Activated CD4-positive, alpha-beta T cell treated with anti-CD3 and anti-CD28 coated beads, Interleukin-2, amount 10 ng/mL, durations not matched to agents 24 days and 14 days (primary cell): ENCODE data around the gene ZNF608. TPM values are rescaled to one million over a fixed set of nuclear protein-coding genes. Genes with fewer than 3 reads are reported as not detected.

Source experiments
- DNase-seq: peaks from one replicate; pipeline ENCODE4 v3.0.0; 2022
- H3K27ac Mint-ChIP-seq: one replicate; pipeline ENCODE4 v1.8.0; 2022; ENCODE audit warnings: mild to moderate bottlenecking, mixed read lengths
- H3K27me3 Mint-ChIP-seq: one replicate; pipeline ENCODE4 v1.8.0; 2022; ENCODE audit warnings: mixed read lengths
- H3K36me3 Mint-ChIP-seq: one replicate; pipeline ENCODE4 v1.8.0; 2022; ENCODE audit warnings: low read depth, mild to moderate bottlenecking, mixed read lengths
- H3K4me1 Mint-ChIP-seq: one replicate; pipeline ENCODE4 v1.8.0; 2021; ENCODE audit warnings: mixed read lengths
- H3K4me3 Mint-ChIP-seq: one replicate; pipeline ENCODE4 v1.8.0; 2022; ENCODE audit warnings: mild to moderate bottlenecking, moderate library complexity, mixed read lengths
- H3K9me3 Mint-ChIP-seq: one replicate; pipeline ENCODE4 v1.8.0; 2021; ENCODE audit warnings: mixed read lengths
- intact Hi-C: fragments of 100-400 bp; cut with micrococcal nuclease; formaldehyde crosslinking; loops from one replicate; pipeline ENCODE4 v1.15.1; 2023
- total RNA-seq: library from RNA; stranded (reverse); gene quantifications from 2 replicates; pipeline ENCODE4 v1.2.3, GENCODE V29; 2022

ZNF608 gene
- total RNA-seq, 1 donor from 2014 or later: not detected

GRCh38 chr5:124704594-124705284 is 41.7 kb downstream of the ZNF608 start:
- no peak for DNase-seq
- intact Hi-C loops: no loop called here
- H3K36me3 Mint-ChIP-seq: no peaks in the 10 kb centered on the region
- H3K4me1 Mint-ChIP-seq: no peaks in the 10 kb centered on the region
- no peak overlapping the region for H3K27ac Mint-ChIP-seq
- H3K9me3 Mint-ChIP-seq: no peaks in the 10 kb centered on the region
- no peak overlapping the region for H3K4me3 Mint-ChIP-seq
- no peaks in the 10 kb centered on the region for H3K27me3 Mint-ChIP-seq

GRCh38 chr5:124703995-124704394 is 42.4 kb downstream of the ZNF608 start:
- intact Hi-C loops: no loop called here
- H3K4me1 Mint-ChIP-seq: no peaks in the 10 kb centered on the region
- no peak for DNase-seq

DNA sequence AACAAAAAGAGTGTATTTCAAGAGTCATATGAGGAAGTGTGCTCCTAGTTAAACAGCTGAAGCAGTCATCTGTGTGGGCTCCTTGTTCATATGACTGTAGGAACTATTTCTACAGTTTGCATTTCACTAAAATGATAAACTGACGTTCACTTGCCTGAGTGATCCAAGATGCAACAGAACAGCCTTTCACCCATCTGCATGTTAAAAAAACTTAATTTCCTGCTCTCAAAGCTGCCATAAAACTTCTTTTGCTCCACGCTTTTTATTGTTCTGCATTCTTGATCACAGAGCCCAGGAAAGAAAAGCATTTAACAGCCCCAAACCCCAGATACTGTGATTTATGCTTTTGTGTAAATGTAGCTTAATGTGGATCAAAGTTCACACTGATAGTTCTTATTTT is 43.9 kb downstream of the ZNF608 start:
- H3K27me3 Mint-ChIP-seq: no peaks in the 10 kb centered on the region
- H3K4me3 Mint-ChIP-seq: no peak overlapping the region
- intact Hi-C loops: no loop called here
- no peak for DNase-seq
- H3K27ac Mint-ChIP-seq: no peak overlapping the region
- no peaks in the 10 kb centered on the region for H3K9me3 Mint-ChIP-seq
- H3K4me1 Mint-ChIP-seq: no peaks in the 10 kb centered on the region
- no peaks in the 10 kb centered on the region for H3K36me3 Mint-ChIP-seq

More at GRCh38 chr5:124703995-124704394, 42.4 kb downstream of the ZNF608 start:
- no peaks in the 10 kb centered on the region for H3K36me3 Mint-ChIP-seq
- H3K27ac Mint-ChIP-seq: no peak overlapping the region
- no peaks in the 10 kb centered on the region for H3K9me3 Mint-ChIP-seq
- no peaks in the 10 kb centered on the region for H3K27me3 Mint-ChIP-seq
- no peak overlapping the region for H3K4me3 Mint-ChIP-seq

GRCh38 chr5:124701873-124702425 is 44.5 kb downstream of the ZNF608 start:
- no peak for DNase-seq
- H3K9me3 Mint-ChIP-seq: no peaks in the 10 kb centered on the region
- H3K27ac Mint-ChIP-seq: no peak overlapping the region
- no peaks in the 10 kb centered on the region for H3K4me1 Mint-ChIP-seq
- no peaks in the 10 kb centered on the region for H3K27me3 Mint-ChIP-seq
- H3K4me3 Mint-ChIP-seq: no peak overlapping the region
- H3K36me3 Mint-ChIP-seq: no peaks in the 10 kb centered on the region
- intact Hi-C loops: no loop called here

- H3K27me3 Mint-ChIP-seq: no peaks in the 10 kb centered on the region
- no peak overlapping the region for H3K27ac Mint-ChIP-seq
- no peak overlapping the region for H3K4me3 Mint-ChIP-seq
- no peaks in the 10 kb centered on the region for H3K4me1 Mint-ChIP-seq
- intact Hi-C loops: no loop called here
- no peaks in the 10 kb centered on the region for H3K36me3 Mint-ChIP-seq
- DNase-seq: no peak
- H3K9me3 Mint-ChIP-seq: no peaks in the 10 kb centered on the region
These were observed 45.4 kb downstream of the ZNF608 start for GRCh38 chr5:124701016-124701415.

DNA sequence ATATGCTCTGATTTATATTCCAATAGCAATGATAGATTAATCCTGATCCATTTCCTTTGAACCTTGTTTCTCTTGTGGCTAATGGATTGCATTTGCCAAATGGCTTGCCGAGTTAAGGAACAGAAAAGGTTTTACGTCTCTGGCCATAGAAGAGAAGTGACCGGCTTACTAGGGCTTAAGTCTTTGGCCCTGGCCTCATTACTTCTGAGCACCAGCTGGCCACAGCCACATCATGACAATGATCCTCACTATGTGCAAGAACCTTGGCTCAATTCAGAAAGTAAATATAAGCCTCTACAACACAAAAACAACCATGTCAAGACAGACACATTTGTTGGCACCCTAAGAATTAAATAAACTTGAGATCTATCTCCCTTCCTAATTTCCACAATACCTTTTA is 46.1 kb downstream of the ZNF608 start:
- no peaks in the 10 kb centered on the region for H3K9me3 Mint-ChIP-seq
- no peak for DNase-seq

DNA sequence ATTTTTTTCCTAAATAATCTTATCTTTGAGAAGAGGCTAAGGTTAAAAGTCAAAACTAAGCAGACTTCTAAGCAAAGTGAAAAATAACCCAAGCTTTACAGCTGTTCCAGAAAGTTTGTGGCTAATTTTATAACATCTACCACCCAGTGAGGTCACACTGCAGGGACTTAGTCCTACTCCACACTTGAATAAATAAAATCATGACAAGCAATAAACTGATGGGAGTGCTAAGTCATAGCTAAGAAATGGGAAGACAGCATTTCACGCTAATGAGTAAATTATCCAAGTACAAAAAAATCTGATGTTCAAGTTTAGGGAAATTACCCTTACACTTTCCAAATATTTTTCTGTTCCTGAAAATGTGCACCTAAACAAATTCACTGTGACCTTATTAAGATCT is 47.7 kb downstream of the ZNF608 start:
- H3K27me3 Mint-ChIP-seq: no peaks in the 10 kb centered on the region
- intact Hi-C loops: no loop called here
- no peaks in the 10 kb centered on the region for H3K36me3 Mint-ChIP-seq
- H3K4me1 Mint-ChIP-seq: no peaks in the 10 kb centered on the region
- H3K9me3 Mint-ChIP-seq: no peaks in the 10 kb centered on the region
- no peak overlapping the region for H3K27ac Mint-ChIP-seq
- DNase-seq: no peak
- H3K4me3 Mint-ChIP-seq: no peak overlapping the region

More for the DNA sequence above, 46.1 kb downstream of the ZNF608 start:
- no peaks in the 10 kb centered on the region for H3K36me3 Mint-ChIP-seq
- intact Hi-C loops: no loop called here
- H3K27ac Mint-ChIP-seq: no peak overlapping the region
- no peak overlapping the region for H3K4me3 Mint-ChIP-seq
- H3K27me3 Mint-ChIP-seq: no peaks in the 10 kb centered on the region
- no peaks in the 10 kb centered on the region for H3K4me1 Mint-ChIP-seq

DNA sequence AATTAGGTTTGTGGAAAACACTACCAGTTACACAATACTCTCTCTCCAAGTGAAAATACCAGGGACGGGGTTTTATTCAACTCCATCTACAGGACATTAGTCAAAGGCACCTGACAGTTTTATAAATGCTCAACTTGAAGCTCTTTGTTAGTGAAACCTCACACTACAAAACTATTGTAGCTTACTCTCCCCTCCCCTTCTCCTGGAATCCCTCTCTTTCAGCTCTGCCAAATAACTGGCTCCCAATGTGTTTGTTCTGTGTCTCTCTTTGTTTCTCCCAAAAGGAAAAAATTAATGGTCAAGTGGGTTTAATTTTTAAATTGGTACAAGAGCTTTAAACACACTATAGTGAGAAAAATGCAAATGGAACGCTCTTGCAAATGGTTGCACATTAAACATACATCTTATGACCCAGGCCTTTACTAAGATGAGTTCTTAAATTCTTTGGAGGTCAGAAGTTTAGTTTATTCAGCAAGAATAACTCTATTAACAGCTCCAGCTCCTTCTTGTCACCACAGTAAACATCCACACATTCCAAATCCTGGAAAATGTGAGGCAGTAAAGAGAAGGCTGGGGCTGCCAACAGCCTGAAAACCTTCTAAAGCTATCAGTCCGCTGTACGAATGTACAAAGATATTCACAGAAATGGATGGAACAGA is 48.4 kb downstream of the ZNF608 start:
- Mint-ChIP-seq H3K27ac (no peak overlapping the region), H3K27me3 (no peaks in the 10 kb centered on the region), H3K4me3 (no peak overlapping the region), H3K36me3 (no peaks in the 10 kb centered on the region), H3K9me3 (no peaks in the 10 kb centered on the region), H3K4me1 (no peaks in the 10 kb centered on the region)
- DNase-seq: no peak
- intact Hi-C loops: no loop called here

- no peaks in the 10 kb centered on the region for H3K4me1 Mint-ChIP-seq
- H3K27ac Mint-ChIP-seq: no peak overlapping the region
- no peaks in the 10 kb centered on the region for H3K27me3 Mint-ChIP-seq
- H3K36me3 Mint-ChIP-seq: no peaks in the 10 kb centered on the region
- intact Hi-C loops: no loop called here
- no peaks in the 10 kb centered on the region for H3K9me3 Mint-ChIP-seq
- DNase-seq: no peak
- no peak overlapping the region for H3K4me3 Mint-ChIP-seq
These were observed 48.9 kb downstream of the ZNF608 start for GRCh38 chr5:124697501-124697900.

GRCh38 chr5:124696898-124697297 is 49.5 kb downstream of the ZNF608 start:
- Mint-ChIP-seq H3K27ac (no peak overlapping the region), H3K27me3 (no peaks in the 10 kb centered on the region), H3K36me3 (no peaks in the 10 kb centered on the region), H3K4me1 (no peaks in the 10 kb centered on the region), H3K4me3 (no peak overlapping the region), H3K9me3 (no peaks in the 10 kb centered on the region)
- intact Hi-C loops: no loop called here
- DNase-seq: no peak
